Measurements from ENCODE around the gene SMURF2. TPM values are rescaled to one million over a fixed set of nuclear protein-coding genes. Genes with fewer than 3 reads are reported as not detected.

The SMURF2 gene
- total RNA-seq, 1 experiment from 2014 or later = 35.3 TPM

DNA sequence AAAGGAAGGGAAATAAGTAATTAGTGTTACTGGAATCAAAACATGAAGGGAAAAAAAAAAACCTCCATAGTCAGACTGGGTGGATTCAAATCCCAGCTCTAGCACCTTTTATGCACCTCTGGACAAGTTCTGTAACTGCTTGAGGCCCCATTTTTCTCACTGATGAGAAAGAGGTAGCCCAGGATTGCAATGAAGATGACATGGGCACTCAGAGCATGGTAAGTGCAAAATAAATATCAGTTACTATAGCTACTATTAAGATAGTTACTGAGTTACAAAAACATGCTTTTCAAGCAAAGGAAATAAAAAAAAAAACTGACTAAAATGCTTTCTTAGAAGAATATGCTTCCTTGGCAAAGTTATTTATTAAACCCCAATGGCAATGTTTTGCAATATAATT, 96.5 kb downstream of the SMURF2 start:
- no peaks in the 10 kb centered on the region for H3K27me3 Mint-ChIP-seq (ENCODE audit: low read depth)
- no peak overlapping the region for H3K4me3 Mint-ChIP-seq
- Histone ChIP-seq H3K4me1 (ENCODE audit: insufficient read depth, low read length) (no peaks in the 10 kb centered on the region), H4K8ac (replicated peaks; ENCODE audit: insufficient read length, low read depth, low read length) (no peak overlapping the region), H3K23me2 (ENCODE audit: insufficient read length, low read depth, low read length, poor library complexity, severe bottlenecking) (no peaks in the 10 kb centered on the region), H3K9me3 (ENCODE audit: control insufficient read depth, low read depth, low read length) (no peaks in the 10 kb centered on the region), H2AK5ac (ENCODE audit: insufficient read length, low read length) (no peak overlapping the region), H3K27ac (ENCODE audit: insufficient read length, low read depth, low read length) (no peak overlapping the region), H2BK15ac (ENCODE audit: low read depth, low read length) (no peak overlapping the region), H3K79me2 (ENCODE audit: insufficient read depth, low read length) (no peaks in the 10 kb centered on the region), H4K20me1 (ENCODE audit: control insufficient read depth, insufficient read depth, insufficient read length) (no peaks in the 10 kb centered on the region), H3K14ac (ENCODE audit: insufficient read depth, low read length) (no peak overlapping the region), H2BK120ac (ENCODE audit: low read depth, low read length, poor library complexity, severe bottlenecking) (no peak overlapping the region), H3K79me1 (ENCODE audit: insufficient read depth, low read depth, low read length, poor library complexity, severe bottlenecking) (no peaks in the 10 kb centered on the region), H3K4ac (ENCODE audit: low read depth, low read length) (no peak overlapping the region), H4K5ac (ENCODE audit: insufficient read length, low read depth, low read length) (no peak overlapping the region), H3K9ac (ENCODE audit: extremely low read depth, insufficient read length, low read length) (no peak overlapping the region), H3K56ac (ENCODE audit: insufficient read length, low read depth, low read length) (no peak overlapping the region), H3K23ac (ENCODE audit: insufficient read length, low read depth, low read length) (no peak overlapping the region), H2BK12ac (ENCODE audit: insufficient read length, low read depth, low read length) (no peak overlapping the region), H4K91ac (ENCODE audit: insufficient read length, low read depth, low read length) (no peak overlapping the region), H3K4me2 (ENCODE audit: insufficient read depth, insufficient read length, low read length) (no peak overlapping the region), H2AFZ (ENCODE audit: low read length) (no peak overlapping the region), H3T11ph (ENCODE audit: low read length) (no peak overlapping the region), H2BK5ac (ENCODE audit: insufficient read length, low read length) (no peak overlapping the region), H3K18ac (ENCODE audit: insufficient read length, low read depth, low read length) (no peak overlapping the region), H2BK20ac (ENCODE audit: low read depth, low read length, poor library complexity, severe bottlenecking) (no peak overlapping the region), H3K27me3 (ENCODE audit: insufficient read depth, low read length) (no peaks in the 10 kb centered on the region)
- H3K27ac Mint-ChIP-seq = no peak overlapping the region
- peaks cover 4 to 40% (median 33%) of the 10 kb centered on the region in 3 experiments; a peak in 5 of 7 replicates for H3K36me3 Mint-ChIP-seq (ENCODE audit: insufficient read depth in 1 of 3, low read depth in 3 of 3)
- H3K4me1 Mint-ChIP-seq = no peaks in the 10 kb centered on the region
- DNase-seq = no peak
- no peaks in the 10 kb centered on the region for H3K9me3 Mint-ChIP-seq
- TF ChIP-seq, protein P1, sequence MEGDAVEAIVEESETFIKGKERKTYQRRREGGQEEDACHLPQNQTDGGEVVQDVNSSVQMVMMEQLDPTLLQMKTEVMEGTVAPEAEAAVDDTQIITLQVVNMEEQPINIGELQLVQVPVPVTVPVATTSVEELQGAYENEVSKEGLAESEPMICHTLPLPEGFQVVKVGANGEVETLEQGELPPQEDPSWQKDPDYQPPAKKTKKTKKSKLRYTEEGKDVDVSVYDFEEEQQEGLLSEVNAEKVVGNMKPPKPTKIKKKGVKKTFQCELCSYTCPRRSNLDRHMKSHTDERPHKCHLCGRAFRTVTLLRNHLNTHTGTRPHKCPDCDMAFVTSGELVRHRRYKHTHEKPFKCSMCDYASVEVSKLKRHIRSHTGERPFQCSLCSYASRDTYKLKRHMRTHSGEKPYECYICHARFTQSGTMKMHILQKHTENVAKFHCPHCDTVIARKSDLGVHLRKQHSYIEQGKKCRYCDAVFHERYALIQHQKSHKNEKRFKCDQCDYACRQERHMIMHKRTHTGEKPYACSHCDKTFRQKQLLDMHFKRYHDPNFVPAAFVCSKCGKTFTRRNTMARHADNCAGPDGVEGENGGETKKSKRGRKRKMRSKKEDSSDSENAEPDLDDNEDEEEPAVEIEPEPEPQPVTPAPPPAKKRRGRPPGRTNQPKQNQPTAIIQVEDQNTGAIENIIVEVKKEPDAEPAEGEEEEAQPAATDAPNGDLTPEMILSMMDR (conservative IDR thresholded peaks at IDR 0.05) = no peak
